Measurements from ENCODE around the gene NREP. TPM values are rescaled to one million over a fixed set of nuclear protein-coding genes. Genes with fewer than 3 reads are reported as not detected.

Gene NREP
- total and polyA plus RNA-seq, 3 donors from 2014 or later: 17.0 to 28.0 (median 25.2) TPM

GRCh38 chr5:111755345-111755941 lies 1.6 kb downstream of the NREP start:
- Histone ChIP-seq H3K9me3 (no peaks in the 10 kb centered on the region), H3K27me3 (no peaks in the 10 kb centered on the region), H3K36me3 (ENCODE audit: low read depth, missing control alignments) (no peaks in the 10 kb centered on the region), H3K4me1 (peaks cover 11% of the 10 kb centered on the region), H3K4me3 (no peak overlapping the region), H3K27ac (no peak overlapping the region)
- TF ChIP-seq POLR2A (IDR thresholded peaks at IDR 0.05) (no peak), CTCF (IDR thresholded peaks at IDR 0.05) (no peak)
- no peak for DNase-seq
- 35% methylated on average over 8 of the region's 8 CpGs for WGBS, 2 donors
- intact Hi-C loops (cut with DNase I; ENCODE audit: low total_unique reads): no loop called here

DNA sequence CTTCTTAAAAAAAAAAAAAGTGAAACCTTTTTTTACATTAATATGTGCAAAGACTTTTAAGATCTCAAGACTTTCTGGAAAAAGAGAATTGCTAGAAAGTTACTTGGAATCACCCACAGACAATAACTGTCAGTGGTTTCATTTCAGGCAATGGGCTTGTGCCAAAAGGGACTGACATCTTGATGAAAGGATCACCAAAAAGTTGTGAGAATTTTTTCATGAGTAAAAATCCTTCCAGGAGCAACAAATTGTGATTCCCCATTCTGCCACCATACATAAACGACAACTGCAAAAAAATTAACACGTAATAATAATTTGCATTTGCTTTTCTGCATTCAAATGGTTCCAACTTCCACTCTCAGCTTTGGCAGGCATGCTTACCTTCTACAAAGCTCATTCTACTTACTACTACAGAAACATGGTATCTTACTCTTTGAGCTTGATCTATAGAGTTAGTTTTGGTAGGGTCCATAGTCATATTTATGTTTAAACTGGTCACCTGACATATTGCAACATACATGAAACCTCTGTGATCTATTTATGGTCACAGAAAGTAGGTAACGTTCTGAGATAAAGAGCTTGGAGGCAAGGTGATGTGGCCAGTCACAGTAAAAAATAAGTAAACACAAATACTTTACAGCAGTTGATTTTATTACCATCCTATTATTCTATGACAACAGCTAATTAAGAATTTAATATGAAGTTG lies 3.0 kb downstream of the NREP start:
- H3K36me3 ChIP-seq (ENCODE audit: low read depth, missing control alignments): no peaks in the 10 kb centered on the region
- no peak overlapping the region for H3K27ac ChIP-seq
- WGBS, 2 donors: 80 to 83% methylated on average over 3 of the region's 3 CpGs
- TF ChIP-seq CTCF (IDR thresholded peaks at IDR 0.05) (no peak), POLR2A (IDR thresholded peaks at IDR 0.05) (no peak)
- intact Hi-C loops (cut with DNase I; ENCODE audit: low total_unique reads): no loop called here
- no peaks in the 10 kb centered on the region for H3K27me3 ChIP-seq
- no peak overlapping the region for H3K4me3 ChIP-seq
- H3K9me3 ChIP-seq: no peaks in the 10 kb centered on the region
- peaks cover 11% of the 10 kb centered on the region for H3K4me1 ChIP-seq
- no peak for DNase-seq

DNA sequence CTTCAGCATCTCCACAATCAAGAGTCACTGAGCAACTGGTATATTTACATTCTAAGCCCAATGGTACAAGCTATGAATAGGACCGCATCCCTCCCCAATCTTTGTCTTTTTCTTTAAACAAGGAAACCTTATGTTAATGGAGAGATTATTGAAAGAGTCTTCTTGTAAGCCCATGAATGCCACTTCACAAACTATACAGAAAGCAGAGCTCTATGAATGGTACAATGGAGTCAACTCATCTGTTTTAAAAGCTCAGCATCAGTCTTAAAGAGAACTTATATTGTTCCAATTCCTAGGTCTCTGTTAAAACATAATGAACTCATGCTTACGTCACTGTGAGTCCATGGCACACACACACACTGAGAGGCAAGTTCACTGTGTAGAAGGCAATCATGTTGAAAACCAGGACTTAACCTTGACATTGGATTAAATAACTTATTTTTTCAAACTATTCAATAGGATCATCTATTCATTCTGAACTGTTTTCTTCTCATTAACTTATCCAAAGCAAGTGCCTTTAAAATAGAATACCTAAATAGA lies 4.5 kb downstream of the NREP start:
- 92 to 99% methylated on average over 2 of the region's 2 CpGs for WGBS, 2 donors
- no peaks in the 10 kb centered on the region for H3K36me3 ChIP-seq (ENCODE audit: low read depth, missing control alignments)
- TF ChIP-seq POLR2A (IDR thresholded peaks at IDR 0.05): no peak
- no peak for TF ChIP-seq CTCF (IDR thresholded peaks at IDR 0.05)
- H3K4me3 ChIP-seq: no peak overlapping the region
- no peak for DNase-seq
- H3K27ac ChIP-seq: no peak overlapping the region
- H3K9me3 ChIP-seq: no peaks in the 10 kb centered on the region
- no peaks in the 10 kb centered on the region for H3K27me3 ChIP-seq
- peaks cover 8% of the 10 kb centered on the region for H3K4me1 ChIP-seq
- intact Hi-C loops (cut with DNase I; ENCODE audit: low total_unique reads): no loop called here

DNA sequence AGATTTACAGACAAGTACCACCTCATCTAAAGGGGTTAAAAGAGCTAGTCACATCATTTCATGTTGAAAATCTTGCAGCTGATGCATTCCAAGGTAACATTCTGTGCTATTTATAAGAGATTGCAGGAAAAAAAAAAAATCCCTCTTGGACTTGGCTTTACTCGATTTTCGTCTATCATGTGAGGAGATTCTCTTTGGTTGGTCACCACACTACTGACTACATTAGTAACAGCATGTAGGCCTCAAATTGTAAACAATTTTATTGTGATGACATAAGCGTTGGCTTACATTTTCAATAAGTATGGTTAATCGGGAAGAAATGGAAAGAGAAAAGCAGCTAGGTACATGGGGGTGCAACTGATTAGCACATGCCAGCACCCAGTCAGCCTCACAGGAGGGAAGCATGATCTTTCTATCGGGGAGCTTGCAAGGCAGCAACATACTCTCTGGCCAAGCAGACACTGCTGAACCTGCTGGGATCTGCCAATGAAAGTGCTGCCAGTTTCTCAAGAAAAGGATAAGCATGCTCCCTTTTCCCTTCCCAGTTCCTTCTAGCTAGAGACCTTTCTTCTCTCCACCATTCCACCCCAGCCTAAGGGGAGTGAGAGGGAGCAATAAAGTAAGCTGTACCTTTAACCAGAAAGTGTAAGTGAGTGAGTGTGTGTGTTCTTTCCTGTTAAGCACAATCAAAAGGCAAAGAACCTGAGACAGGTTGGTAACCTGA lies 7.5 kb downstream of the NREP start:
- no peaks in the 10 kb centered on the region for H3K27me3 ChIP-seq
- H3K4me1 ChIP-seq: no peaks in the 10 kb centered on the region
- H3K27ac ChIP-seq: no peak overlapping the region
- TF ChIP-seq POLR2A (IDR thresholded peaks at IDR 0.05) (no peak), CTCF (IDR thresholded peaks at IDR 0.05) (no peak)
- H3K36me3 ChIP-seq (ENCODE audit: low read depth, missing control alignments): no peaks in the 10 kb centered on the region
- H3K9me3 ChIP-seq: no peaks in the 10 kb centered on the region
- DNase-seq: no peak
- intact Hi-C loops (cut with DNase I; ENCODE audit: low total_unique reads): no loop called here
- WGBS, 2 donors: 59 to 68% methylated on average over 5 of the region's 5 CpGs
- no peak overlapping the region for H3K4me3 ChIP-seq

Measured in testis (tissue), 3 donors.